Colonic mucosa (tissue), 4 donors: ENCODE results near the gene RAPGEF6. TPM values are rescaled to one million over a fixed set of nuclear protein-coding genes. Genes with fewer than 3 reads are reported as not detected.

ENCODE experiments used
- DNase-seq: peaks from one replicate; pipeline ENCODE4 v3.0.0-alpha.2; 2020
- H3K27ac ChIP-seq: fragments of 200-600 bp; one replicate; pipeline ENCODE4 v1.8.0; 2021
- H3K27me3 ChIP-seq: fragments of 200-600 bp; one replicate; pipeline ENCODE4 v1.8.0; 2021
- H3K36me3 ChIP-seq: fragments of 200-600 bp; one replicate; pipeline ENCODE4 v1.8.0; 2021
- H3K4me1 ChIP-seq: fragments of 200-600 bp; one replicate; pipeline ENCODE4 v1.8.0; 2021; ENCODE audit warnings: mild to moderate bottlenecking
- H3K4me3 ChIP-seq: fragments of 200-600 bp; one replicate; pipeline ENCODE4 v1.8.0; 2021
- H3K9ac ChIP-seq, 2 donors: one replicate each; pipeline ENCODE4 v1.7.0; 2013; ENCODE audit warnings: control low read depth in 2 of 2, low read depth in 2 of 2, low read length in 2 of 2
- H3K9me3 ChIP-seq: fragments of 200-600 bp; one replicate; pipeline ENCODE4 v1.8.0; 2021
- CTCF ChIP-seq: fragments of 200-600 bp; IDR thresholded peaks from one replicate; pipeline ENCODE4 v1.8.0; 2022; ENCODE audit warnings: antibody characterized with exemption, mild to moderate bottlenecking
- intact Hi-C: fragments of 100-400 bp; cut with DNase I; formaldehyde crosslinking; loops from one replicate; pipeline ENCODE4 v1.14.1; 2022
- total RNA-seq, 2 donors: library from RNA; stranded (reverse); fragmentation: NEBNext Ultra II Directional in 1 of 2; extraction: Animal tissue kit (Norgen Biotek cat#: 25700) in 1 of 2; gene quantifications; one replicate each; pipeline ENCODE4 v1.2.1, GENCODE V29; 2021
- donor health status: healthy.
- donor health status: DM: no; HTN: no; CAD: no.
- donor health status: DM: no; HTN: no; CAD: no.

RAPGEF6 gene
- total RNA-seq, 2 donors from 2014 or later: 14.9 to 16.2 TPM

- no peak overlapping the region for H3K9ac ChIP-seq
- no peak overlapping the region for H3K27ac ChIP-seq
Measured at GRCh38 chr5:131423056-131423455, 212.0 kb downstream of the RAPGEF6 start.

GRCh38 chr5:131419877-131420276 is 215.2 kb downstream of the RAPGEF6 start:
- Histone ChIP-seq H3K4me1 (no peaks in the 10 kb centered on the region), H3K27me3 (no peaks in the 10 kb centered on the region), H3K4me3 (no peak overlapping the region), H3K36me3 (no peaks in the 10 kb centered on the region), H3K9me3 (no peaks in the 10 kb centered on the region), H3K9ac (no peak overlapping the region), H3K27ac (no peak overlapping the region)
- intact Hi-C loops: loop anchor here (10.0 kb wide), 1 partner anchor 585 kb away; no protein-coding TSS in a partner anchor
- DNase-seq: no peak
- TF ChIP-seq CTCF: no peak

More at GRCh38 chr5:131423056-131423455, 212.0 kb downstream of the RAPGEF6 start:
- H3K4me3 ChIP-seq: no peak overlapping the region
- no peaks in the 10 kb centered on the region for H3K36me3 ChIP-seq
- intact Hi-C loops: loop anchor here (10.0 kb wide), 1 partner anchor 582 kb away; no protein-coding TSS in a partner anchor
- no peaks in the 10 kb centered on the region for H3K27me3 ChIP-seq
- H3K9me3 ChIP-seq: no peaks in the 10 kb centered on the region
- no peak for DNase-seq
- TF ChIP-seq CTCF: no peak
- no peaks in the 10 kb centered on the region for H3K4me1 ChIP-seq

GRCh38 chr5:131418846-131419245 is 216.2 kb downstream of the RAPGEF6 start:
- H3K4me3 ChIP-seq: no peak overlapping the region
- H3K36me3 ChIP-seq: no peaks in the 10 kb centered on the region
- H3K9ac ChIP-seq: no peak overlapping the region
- H3K27ac ChIP-seq: no peak overlapping the region
- no peaks in the 10 kb centered on the region for H3K9me3 ChIP-seq
- TF ChIP-seq CTCF: no peak
- H3K27me3 ChIP-seq: no peaks in the 10 kb centered on the region
- intact Hi-C loops: no loop called here
- no peak for DNase-seq
- H3K4me1 ChIP-seq: no peaks in the 10 kb centered on the region

GRCh38 chr5:131417240-131417869 is 217.7 kb downstream of the RAPGEF6 start:
- DNase-seq: peak; percentile 85
- Histone ChIP-seq H3K4me1 (no peaks in the 10 kb centered on the region), H3K9me3 (no peaks in the 10 kb centered on the region), H3K36me3 (no peaks in the 10 kb centered on the region), H3K9ac (no peak overlapping the region), H3K27me3 (no peaks in the 10 kb centered on the region), H3K27ac (no peak overlapping the region), H3K4me3 (no peak overlapping the region)
- intact Hi-C loops: no loop called here
- TF ChIP-seq CTCF: peak; percentile 87

- intact Hi-C loops: no loop called here
- H3K4me3 ChIP-seq: no peak overlapping the region
- no peaks in the 10 kb centered on the region for H3K36me3 ChIP-seq
- H3K27ac ChIP-seq: no peak overlapping the region
- no peaks in the 10 kb centered on the region for H3K27me3 ChIP-seq
- DNase-seq: no peak
- TF ChIP-seq CTCF: no peak
- no peak overlapping the region for H3K9ac ChIP-seq
- no peaks in the 10 kb centered on the region for H3K4me1 ChIP-seq
- H3K9me3 ChIP-seq: no peaks in the 10 kb centered on the region
Measured at GRCh38 chr5:131416729-131417128, 218.3 kb downstream of the RAPGEF6 start.
